Stimulated activated CD8-positive, alpha-beta memory T cell treated with anti-CD3 and anti-CD28 coated beads, Interleukin-4, amount 100 ng/mL, for 48 hours (primary cell): ENCODE results near the gene HTATSF1.

Experiments
- DNase-seq: peaks from one replicate; pipeline ENCODE4 v3.0.0-alpha.2; 2020

Gene HTATSF1, protein sequence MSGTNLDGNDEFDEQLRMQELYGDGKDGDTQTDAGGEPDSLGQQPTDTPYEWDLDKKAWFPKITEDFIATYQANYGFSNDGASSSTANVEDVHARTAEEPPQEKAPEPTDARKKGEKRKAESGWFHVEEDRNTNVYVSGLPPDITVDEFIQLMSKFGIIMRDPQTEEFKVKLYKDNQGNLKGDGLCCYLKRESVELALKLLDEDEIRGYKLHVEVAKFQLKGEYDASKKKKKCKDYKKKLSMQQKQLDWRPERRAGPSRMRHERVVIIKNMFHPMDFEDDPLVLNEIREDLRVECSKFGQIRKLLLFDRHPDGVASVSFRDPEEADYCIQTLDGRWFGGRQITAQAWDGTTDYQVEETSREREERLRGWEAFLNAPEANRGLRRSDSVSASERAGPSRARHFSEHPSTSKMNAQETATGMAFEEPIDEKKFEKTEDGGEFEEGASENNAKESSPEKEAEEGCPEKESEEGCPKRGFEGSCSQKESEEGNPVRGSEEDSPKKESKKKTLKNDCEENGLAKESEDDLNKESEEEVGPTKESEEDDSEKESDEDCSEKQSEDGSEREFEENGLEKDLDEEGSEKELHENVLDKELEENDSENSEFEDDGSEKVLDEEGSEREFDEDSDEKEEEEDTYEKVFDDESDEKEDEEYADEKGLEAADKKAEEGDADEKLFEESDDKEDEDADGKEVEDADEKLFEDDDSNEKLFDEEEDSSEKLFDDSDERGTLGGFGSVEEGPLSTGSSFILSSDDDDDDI

GRCh38 chrX:136497556-136498052 lies at the start of gene HTATSF1:
Gene HTATSF1, plus strand, starts transcription at chrX:136497592. Its CDS starts 93 bp downstream, at chrX:136497685.
- DNase-seq: no peak

- DNase-seq: no peak
Observed at GRCh38 chrX:136447968-136448367, 49.4 kb upstream of the HTATSF1 start.

- DNase-seq: no peak
Observed at GRCh38 chrX:136450050-136450830, 47.2 kb upstream of the HTATSF1 start.

- DNase-seq: no peak
Observed at GRCh38 chrX:136452614-136453013, 44.8 kb upstream of the HTATSF1 start.

- no peak for DNase-seq
Observed at GRCh38 chrX:136453114-136453513, 44.3 kb upstream of the HTATSF1 start.

- no peak for DNase-seq
Observed at GRCh38 chrX:136453771-136454170, 43.6 kb upstream of the HTATSF1 start.

DNA sequence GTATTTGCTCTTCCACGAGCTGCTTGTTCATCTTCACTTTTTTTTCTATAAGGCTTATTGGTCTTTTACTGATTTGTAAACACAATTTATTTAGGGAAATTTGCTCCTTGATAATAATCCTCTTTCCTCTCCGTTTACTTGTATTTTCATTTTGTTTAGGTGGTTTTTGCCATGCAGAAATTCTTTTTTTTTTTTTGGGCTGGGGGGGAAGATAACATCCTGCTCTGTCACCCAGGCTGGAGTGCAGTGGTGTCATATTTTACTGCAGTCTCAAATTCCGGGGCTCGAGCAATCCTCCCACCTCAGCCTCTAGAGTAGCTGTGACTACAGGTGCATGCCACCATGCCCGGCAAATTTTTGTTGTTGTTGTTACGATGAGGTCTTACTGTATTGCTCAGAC lies 41.3 kb upstream of the HTATSF1 start:
- no peak for DNase-seq

- no peak for DNase-seq
Observed at GRCh38 chrX:136457303-136457917, 40.0 kb upstream of the HTATSF1 start.

DNA sequence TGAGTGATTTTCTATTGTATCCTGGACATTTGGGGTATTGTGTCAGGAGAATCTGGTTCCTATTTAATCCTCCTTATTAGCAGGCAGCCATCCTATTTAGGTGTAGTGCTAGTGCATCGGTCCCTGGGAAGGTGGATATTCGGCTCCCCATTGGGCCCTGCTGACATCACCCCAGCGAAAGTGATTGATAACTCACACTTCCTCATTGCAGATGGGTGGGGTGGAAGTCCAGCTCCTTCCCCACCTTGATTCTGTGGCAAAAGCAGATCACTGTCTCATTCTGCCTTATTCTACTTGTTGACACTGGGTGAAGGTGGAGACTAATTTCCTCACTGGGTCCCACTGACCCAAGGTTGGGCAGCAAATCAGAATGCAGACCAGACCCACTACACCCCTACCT lies 32.8 kb upstream of the HTATSF1 start:
- DNase-seq: no peak

GRCh38 chrX:136467303-136467702 lies 30.1 kb upstream of the HTATSF1 start:
- no peak for DNase-seq

DNA sequence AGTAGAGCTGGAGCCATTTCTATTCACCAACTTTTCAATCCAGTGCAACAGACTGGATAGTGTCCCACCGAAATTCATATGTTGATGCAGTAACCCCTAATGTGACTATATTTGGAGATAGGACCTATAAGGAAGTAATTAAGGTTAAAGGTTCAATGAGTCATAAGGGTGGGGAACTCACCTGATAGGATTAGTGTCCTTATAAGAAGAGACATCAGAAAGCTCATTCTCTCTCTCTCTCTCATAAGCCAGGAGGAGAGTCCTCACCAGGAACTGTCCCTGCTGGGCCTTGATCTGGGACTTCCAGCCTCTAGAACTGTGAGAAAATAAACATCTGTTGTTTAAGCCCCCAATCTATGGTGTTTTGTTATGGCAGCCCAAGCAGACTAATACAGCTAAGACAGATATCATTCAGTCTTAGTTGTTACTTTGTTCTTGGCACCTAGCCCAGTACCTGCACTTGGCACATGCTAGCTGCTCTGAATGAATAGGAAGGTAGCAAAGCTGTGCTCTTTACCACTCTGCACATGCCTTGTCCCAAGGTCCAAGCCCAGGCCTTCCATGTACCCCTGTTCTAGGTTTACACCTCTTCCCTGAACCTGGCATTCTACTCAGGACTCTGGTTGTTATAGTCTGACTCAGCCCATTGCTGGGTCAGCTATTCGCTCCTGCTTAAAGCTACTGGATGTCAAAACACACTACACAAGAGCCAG lies 28.8 kb upstream of the HTATSF1 start:
- no peak for DNase-seq

DNA sequence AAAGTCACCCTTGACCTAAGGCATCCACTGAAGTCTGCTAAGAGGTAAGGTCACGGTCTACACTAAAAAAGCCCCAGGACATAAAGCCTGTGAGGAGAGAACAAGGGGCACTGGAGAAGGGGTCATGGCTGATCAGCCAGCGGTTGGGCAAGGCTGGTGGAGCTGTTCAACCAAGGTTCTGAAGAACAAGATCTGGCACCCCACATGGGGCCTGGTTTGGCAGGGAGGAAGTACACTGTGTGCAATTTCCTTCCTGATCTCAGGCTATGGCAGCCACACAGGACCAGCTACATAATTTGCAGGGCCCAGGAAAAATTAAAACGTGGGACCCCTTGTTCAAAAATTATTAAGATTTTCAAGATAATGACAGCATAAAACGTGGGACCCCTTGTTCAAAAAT lies 23.7 kb upstream of the HTATSF1 start:
- DNase-seq: no peak

GRCh38 chrX:136475236-136475635 lies 22.2 kb upstream of the HTATSF1 start:
- DNase-seq: no peak

GRCh38 chrX:136476501-136476900 lies 20.9 kb upstream of the HTATSF1 start:
- no peak for DNase-seq

DNA sequence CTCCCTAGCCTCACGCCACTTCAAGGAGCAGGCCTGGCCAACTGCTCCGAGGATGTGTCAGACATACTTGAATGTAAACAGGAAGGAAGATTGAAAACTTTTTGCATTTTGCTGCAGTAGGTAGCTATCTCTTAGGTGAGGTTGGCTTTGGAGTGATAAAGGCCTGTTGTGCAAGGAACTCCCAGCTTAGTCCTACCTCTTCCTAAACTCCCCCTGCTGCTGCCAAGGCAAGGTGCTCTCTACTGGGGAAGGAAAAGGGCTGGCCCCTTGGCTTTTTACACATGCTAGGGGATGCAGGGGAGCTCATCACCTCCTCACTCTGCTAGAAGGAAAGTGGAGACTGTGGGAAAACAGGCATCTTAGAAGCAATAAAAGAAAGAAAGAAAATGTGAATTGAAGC lies 20.4 kb upstream of the HTATSF1 start:
- DNase-seq: no peak

- no peak for DNase-seq
Observed at GRCh38 chrX:136480383-136480782, 17.0 kb upstream of the HTATSF1 start.

- DNase-seq: no peak
Observed at GRCh38 chrX:136487647-136488046, 9.7 kb upstream of the HTATSF1 start, which contains the start of gene BRS3. Gene BRS3, plus strand, starts transcription at chrX:136487947. Its CDS starts 168 bp downstream, at chrX:136488115.

GRCh38 chrX:136488706-136489105 lies 8.7 kb upstream of the HTATSF1 start:
- DNase-seq: no peak

GRCh38 chrX:136491832-136492231 lies 5.6 kb upstream of the HTATSF1 start:
- no peak for DNase-seq

DNA sequence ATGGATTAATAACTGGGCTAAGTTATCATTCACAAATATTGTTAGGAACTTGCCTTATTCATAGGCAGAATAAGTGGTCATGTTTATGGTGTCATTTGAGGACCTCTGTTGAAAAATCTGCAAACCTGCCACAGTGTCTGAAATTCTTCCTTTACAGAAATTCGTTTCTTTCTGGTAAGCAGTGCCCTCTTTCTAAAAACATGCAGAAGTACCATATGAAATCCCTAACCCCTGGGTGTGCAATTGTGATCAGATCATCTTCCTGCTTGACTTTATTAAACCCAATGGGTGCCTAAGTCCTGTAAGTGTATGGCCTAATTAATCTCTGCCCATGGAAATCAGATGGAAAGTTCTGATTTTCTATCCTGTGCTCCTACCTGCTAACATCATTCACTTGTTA lies 4.4 kb upstream of the HTATSF1 start:
- DNase-seq: no peak

DNA sequence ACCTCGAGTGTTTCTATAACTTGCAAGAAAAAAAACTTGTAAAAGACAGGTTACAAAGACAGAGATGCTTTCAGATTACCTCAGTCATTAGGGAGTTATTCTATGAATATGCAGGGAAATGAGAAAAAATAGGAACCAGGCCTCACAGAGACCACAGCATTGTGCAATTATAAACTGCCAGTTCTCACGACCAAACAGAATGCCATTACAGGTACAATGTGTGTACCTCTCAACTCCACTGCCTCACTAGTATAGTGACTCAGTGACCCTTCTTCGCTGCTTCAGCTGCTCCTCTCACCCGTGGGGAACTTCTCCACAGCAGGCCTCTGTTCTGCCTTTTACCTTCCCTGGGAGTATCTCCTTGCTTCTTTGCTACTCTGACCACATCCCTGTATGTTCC lies 2.3 kb upstream of the HTATSF1 start:
- no peak for DNase-seq

DNA sequence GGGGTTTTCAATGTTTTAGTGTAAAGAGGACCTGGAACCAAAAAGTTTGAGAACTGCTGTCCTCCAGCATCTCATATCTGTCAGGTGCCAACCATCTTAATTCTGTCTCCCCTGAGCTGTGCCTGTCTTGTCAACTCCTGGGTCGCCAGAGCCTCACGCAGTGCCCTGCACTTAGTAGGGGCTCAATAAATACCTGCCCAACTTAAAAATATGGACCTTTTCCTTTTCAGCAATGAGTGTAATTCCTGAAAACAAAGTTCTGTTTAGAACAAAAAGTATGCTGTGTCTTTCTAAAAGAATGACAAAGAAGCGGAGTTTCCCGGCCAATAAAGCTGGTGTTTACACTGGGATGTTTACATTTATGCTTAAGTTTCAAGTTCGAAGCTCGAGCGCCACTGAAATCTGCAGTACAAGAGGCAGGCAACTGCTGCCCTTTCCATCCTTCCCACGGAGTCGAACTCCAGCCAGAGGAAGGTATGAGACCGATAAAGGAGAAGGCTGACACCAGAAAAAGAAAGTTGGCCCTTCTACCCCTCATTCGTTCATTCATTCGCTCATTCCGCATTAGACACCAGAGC lies 1.1 kb upstream of the HTATSF1 start:
- no peak for DNase-seq
